Measurements from ENCODE around the gene B4GALT6.

GRCh38 chr18:31658670-31659575 is 25.5 kb downstream of the B4GALT6 start:
- TF ChIP-seq MTA2 (IDR thresholded peaks at IDR 0.05; ENCODE audit: low read depth) (peak; percentile 26; the same call in 1 of the 2 replicates), NR2C1 (IDR thresholded peaks at IDR 0.05) (no peak), ATF3 (IDR thresholded peaks at IDR 0.05; ENCODE audit: borderline replicate concordance, extremely low read depth, low read depth, low read length) (no peak), SIN3A (IDR thresholded peaks at IDR 0.05; ENCODE audit: low read depth, low read length) (no peak), SMC3 (IDR thresholded peaks at IDR 0.05; ENCODE audit: borderline replicate concordance, low read length) (no peak), POLR2A (IDR thresholded peaks at IDR 0.05; ENCODE audit: low read depth, low read length) (no peak; the same call in 1 of the 2 replicates), REST (IDR thresholded peaks at IDR 0.05; ENCODE audit: low read depth, low read length) (no peak), ZNF384 (IDR thresholded peaks at IDR 0.05; ENCODE audit: borderline replicate concordance, low read depth, low read length) (no peak), POLR2AphosphoS5 (IDR thresholded peaks at IDR 0.05; ENCODE audit: low read length) (no peak; the same call in 1 of the 2 replicates), MYC (IDR thresholded peaks at IDR 0.05; ENCODE audit: insufficient read depth, insufficient read length, insufficient replicate concordance, low read length, severe bottlenecking) (no peak), NFYB (IDR thresholded peaks at IDR 0.05; ENCODE audit: insufficient read depth, low read depth, low read length) (no peak), SUZ12 (IDR thresholded peaks at IDR 0.05; ENCODE audit: unreplicated experiment) (no peak)
- TF ChIP-seq, protein P1, sequence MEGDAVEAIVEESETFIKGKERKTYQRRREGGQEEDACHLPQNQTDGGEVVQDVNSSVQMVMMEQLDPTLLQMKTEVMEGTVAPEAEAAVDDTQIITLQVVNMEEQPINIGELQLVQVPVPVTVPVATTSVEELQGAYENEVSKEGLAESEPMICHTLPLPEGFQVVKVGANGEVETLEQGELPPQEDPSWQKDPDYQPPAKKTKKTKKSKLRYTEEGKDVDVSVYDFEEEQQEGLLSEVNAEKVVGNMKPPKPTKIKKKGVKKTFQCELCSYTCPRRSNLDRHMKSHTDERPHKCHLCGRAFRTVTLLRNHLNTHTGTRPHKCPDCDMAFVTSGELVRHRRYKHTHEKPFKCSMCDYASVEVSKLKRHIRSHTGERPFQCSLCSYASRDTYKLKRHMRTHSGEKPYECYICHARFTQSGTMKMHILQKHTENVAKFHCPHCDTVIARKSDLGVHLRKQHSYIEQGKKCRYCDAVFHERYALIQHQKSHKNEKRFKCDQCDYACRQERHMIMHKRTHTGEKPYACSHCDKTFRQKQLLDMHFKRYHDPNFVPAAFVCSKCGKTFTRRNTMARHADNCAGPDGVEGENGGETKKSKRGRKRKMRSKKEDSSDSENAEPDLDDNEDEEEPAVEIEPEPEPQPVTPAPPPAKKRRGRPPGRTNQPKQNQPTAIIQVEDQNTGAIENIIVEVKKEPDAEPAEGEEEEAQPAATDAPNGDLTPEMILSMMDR (IDR thresholded peaks at IDR 0.05 in 2 of 3, conservative IDR thresholded peaks at IDR 0.05 in 1 of 3; ENCODE audit: control insufficient read depth in 2 of 3, extremely low read depth in 1 of 3, insufficient read depth in 1 of 3, low read depth in 3 of 3, low read length in 3 of 3), result no peak
